Erythroblast (primary cell): ENCODE results near the gene YTHDF1.

Experiments
- GATA1 ChIP-seq: IDR thresholded peaks from 2 replicates; pipeline ENCODE4 v1.6.1; 2011; ENCODE audit warnings: low read depth, mild to moderate bottlenecking, control low read depth, low read length, moderate library complexity
- POLR2A ChIP-seq: IDR thresholded peaks from 2 replicates; pipeline ENCODE4 v1.6.1; 2011; ENCODE audit warnings: mild to moderate bottlenecking, low read length

DNA sequence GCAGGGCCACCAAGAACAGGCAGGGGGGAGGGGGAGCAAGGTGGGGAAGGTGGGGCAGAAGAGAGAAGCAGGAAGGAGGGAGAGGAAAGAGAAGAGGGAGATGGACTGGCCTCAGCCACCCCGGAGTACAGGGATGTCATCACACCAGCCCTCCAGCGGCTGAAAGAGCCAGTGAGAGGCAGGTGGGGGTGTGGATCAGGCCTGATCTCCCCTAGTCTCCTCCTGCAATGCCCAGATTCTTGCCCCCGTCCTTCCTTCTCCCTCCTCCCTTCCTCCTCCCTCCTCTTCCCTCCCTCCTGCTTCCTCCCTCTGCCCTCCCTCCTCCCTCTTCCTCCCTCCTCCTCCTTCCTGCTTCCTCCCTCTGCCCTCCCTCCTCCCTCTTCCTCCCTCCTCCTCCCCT, 61.5 kb downstream of the YTHDF1 start:
- TF ChIP-seq POLR2A (no peak), GATA1 (no peak)
